NOMO-1 (cell line): ENCODE data around the gene KY.

Experiments
- DNase-seq, 2 experiments: peaks; one replicate each; lab custom pipeline; 2025; ENCODE audit not compliant: unreplicated experiment in 2 of 2; lab: John Stamatoyannopoulos, UW

Gene KY

DNA sequence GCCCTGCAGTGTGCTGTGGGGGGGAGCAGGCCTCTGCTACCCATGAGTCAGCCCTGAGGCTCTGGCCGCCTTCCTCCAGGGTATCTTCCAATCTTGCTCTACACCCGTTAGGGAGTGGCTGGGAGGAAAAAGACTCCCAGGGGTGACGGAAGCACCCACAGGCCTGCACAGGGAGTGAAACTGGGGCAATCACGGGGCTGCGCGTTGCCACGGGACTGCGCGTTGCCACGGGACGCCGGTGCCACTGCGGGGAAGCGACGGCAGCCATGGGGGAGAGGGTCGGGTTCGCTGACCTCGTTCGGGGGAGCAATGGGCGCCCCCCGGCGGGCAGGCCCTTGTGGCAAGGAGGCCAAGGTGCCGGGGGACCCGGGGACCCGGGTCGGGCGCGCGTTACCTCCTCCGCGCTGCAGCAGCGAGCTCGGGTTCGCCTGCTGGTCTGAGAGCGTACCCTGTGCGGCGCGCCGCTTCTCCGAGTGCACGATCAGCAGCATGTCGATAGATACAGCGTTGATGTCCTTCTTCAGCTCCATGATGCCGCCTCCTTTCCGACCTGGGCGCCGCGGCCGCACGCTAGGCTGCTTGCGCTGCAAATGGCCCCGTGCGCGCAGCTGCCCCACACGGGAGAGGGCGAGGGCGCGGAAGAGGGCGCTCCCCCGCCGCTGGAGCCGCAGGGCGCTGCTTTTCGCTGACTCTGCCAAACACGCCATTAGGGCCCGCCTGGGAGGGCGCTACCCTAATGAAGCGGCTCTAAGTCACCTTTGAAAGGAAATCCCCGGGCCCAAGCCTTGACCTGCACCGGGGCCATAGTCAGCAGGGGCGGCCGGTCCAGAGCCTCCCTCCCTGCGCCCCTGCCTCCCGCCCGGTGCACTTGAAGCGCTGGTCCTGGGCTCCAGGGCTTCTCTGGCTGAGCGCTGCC, at the start of gene KY:
Gene KY (minus strand): TSS at position 592 of the 916 bp plus-strand sequence. CDS start 62 bp downstream, at position 530.
- DNase-seq: no peak

- DNase-seq: no peak
Observed at GRCh38 chr3:134699721-134700120, 48.9 kb upstream of the KY start.

DNA sequence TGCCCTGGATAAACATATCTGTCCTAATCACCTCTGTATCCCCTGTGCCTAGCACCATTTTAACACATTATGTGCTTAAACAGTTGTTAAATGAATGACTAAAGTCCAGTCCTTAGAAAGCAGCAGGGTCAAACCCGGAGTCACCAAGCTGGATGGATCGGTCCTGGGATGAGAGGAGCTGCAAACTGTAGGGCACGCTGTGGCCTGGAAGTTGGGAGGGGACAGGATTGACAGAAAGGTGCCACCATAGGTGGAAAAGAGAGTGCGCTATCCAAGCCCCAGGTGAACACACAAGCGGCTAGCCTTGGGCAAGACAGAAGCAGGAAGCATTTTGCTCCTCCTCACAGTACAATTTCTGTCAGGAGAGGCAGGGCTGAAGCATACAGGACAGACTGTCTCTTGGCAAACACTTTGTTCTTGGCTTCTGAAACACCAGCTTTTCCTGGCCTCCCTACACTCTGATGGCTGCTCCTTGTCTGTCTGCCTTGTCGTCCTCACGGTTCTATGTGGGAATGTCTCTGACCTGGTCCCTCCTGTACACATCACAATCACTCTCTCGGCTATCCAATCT, 48.4 kb upstream of the KY start:
- no peak for DNase-seq

DNA sequence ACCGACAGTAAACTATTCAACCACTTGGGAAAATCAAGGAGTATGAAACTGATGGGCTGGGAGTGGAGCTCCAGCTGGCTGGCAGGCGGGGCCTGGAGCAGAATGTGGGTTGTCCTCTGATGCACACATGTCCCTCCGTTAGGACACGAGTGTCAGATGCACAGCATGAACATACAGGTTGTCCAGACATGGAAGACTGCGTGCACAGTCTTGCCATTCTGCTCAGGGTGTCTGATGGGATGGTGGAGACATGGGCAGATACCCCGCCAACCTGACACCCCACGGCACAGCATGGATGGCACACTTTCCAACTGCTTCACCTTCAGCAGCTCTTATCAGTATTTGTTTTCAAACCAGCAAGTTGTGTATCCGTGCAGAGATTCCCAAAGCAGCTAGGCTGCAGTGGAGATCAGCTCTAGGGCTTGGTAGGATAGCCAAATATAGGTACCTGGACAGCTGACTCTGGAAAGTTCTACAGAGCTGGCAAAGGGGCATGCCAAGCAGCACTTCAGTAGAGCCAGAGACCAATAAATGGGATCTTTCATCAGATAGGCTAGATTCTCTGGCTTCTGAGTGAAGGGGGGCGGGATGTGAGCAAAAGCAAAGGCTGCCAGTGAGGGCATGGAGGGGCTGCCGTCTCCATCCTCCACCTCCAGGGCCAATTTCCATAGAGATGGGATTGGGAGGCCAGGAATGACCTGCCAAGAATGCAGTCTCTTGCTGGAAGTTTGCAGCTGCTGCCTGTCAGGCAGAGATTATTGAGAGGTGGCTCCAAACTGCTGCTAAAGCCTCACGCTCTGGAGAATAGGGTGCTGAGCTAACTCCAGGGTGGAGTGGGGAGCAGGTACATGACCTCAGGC, 47.2 kb upstream of the KY start:
- DNase-seq: no peak

- DNase-seq: no peak
Observed at GRCh38 chr3:134696155-134696554, 45.3 kb upstream of the KY start.

DNA sequence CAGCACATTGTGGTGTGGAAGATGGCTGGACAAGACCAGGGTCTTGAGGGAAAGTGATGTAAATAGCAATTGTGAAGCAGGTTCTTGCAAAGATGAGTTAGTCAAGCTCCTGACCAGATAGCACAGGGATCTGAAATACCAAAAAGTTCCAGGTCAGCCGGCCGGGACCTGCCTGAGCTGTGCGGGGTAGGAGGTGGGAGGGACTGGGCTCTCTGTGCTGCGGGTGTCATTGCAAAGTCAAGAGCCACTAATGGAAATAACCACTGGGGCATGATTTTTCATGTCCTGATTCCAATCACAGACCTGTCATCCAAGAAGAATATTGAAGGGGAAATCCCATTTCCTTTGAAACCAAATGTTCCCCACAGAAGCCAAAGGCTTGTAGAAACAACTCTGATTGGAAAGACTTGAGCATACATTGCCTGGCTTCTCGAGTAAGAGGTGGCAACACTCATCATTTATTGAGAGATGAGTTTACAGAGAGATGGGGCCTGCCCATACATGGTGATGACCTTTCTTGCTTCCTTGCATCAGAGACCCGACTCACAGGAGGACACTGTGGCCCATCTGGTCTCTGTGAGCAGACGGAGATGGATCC, 44.2 kb upstream of the KY start:
- DNase-seq: no peak

DNA sequence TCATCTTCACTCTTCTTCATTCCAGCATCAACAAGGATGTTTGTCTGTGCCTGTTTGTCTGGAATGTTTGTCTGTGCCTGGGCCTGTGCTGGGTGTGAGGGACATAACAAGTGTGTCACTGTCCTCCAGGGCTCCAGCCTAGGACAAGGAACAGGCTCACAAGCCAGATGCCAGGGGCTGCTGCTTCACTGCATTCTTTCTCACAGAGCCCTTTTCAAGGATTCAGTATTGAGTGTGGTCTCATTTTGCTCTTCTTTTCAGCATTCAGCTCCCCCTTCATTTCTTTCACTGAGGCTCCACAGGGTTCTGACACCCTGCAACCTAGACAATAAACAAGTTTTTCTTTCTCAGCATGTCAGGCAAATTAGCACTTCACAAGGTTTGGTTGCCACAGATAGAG, 43.6 kb upstream of the KY start:
- no peak for DNase-seq

DNA sequence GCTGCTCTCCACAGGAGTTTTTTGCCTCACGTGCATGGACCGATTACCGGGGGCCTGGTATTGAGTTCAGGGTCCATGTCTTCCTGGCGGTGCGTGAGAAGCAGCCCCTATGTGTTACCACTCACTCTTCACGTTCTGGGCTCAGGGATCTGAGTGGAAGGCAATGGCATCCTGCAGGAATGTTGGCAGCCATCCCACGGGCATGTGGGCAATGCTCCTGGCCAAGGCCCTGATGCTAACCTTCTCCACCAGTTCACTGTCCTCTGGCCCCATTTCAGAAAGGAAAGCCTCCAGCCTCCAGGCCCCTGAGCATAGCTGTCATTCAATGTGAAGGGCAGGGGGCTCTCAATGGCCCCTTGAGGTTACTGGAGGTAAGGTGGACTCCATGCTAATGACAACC, 43.0 kb upstream of the KY start:
- no peak for DNase-seq

DNA sequence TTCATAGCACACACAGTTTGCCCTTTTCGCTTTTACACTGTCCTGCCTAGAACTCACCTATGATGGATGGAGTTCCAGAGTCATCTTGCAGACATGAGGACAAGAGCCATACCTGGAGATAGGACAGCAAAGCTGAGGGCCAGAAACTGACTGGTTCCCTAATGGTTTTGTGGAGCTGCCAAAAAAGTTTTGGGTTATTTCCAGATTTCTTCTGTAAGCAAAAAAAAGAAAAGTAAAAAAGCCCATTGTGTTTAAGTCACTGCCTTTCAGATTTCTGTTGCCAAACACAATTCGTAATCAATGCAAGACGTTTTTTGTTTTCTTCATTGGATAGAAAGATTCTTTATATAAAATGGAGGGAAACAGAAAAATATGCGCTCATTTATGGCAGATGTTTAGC, 42.4 kb upstream of the KY start:
- DNase-seq: no peak

DNA sequence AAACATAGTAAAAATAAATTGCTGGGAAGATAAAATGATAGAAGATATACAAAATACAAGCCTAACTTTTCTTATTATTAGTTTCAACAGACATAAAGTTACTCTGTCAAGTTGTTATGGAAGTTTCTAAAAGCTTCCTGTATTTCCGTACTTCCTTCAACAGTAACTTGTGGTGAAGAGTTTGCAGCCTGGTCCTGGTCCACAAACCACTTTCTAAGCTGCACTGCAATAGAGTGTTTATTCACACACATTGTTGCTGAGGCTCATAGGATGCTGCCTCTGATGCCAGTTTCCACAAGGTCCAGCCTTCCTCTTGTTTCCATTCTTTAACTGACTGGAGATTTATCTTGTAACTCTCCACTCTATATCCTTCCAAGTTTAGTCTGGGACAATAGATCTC, 39.4 kb upstream of the KY start:
- DNase-seq: peak in 1 of 2 experiments; percentile 4

DNA sequence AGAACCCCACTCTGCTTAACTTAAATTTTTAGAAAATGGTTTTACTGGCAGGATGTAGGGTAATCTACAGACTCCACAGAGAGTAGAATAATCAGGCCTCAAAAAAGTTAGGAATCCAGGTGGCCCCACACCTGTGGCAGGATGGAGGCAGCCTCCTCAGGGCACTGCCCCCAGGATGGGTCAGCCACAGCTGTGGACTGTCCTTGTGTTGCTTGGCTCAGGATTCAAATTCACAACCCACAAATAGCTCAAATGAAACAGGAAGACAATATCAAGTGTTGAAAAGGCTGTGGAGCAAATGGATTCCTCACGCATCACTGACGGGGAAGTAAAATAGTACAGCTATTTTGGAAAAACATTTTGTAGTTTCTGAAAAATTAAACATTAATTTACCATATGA, 36.8 kb upstream of the KY start:
- no peak for DNase-seq

GRCh38 chr3:134685929-134686802, 35.3 kb upstream of the KY start:
- no peak for DNase-seq

GRCh38 chr3:134682196-134682880, 31.5 kb upstream of the KY start:
- no peak for DNase-seq

- DNase-seq: no peak
Observed at GRCh38 chr3:134681522-134681900, 30.7 kb upstream of the KY start.

DNA sequence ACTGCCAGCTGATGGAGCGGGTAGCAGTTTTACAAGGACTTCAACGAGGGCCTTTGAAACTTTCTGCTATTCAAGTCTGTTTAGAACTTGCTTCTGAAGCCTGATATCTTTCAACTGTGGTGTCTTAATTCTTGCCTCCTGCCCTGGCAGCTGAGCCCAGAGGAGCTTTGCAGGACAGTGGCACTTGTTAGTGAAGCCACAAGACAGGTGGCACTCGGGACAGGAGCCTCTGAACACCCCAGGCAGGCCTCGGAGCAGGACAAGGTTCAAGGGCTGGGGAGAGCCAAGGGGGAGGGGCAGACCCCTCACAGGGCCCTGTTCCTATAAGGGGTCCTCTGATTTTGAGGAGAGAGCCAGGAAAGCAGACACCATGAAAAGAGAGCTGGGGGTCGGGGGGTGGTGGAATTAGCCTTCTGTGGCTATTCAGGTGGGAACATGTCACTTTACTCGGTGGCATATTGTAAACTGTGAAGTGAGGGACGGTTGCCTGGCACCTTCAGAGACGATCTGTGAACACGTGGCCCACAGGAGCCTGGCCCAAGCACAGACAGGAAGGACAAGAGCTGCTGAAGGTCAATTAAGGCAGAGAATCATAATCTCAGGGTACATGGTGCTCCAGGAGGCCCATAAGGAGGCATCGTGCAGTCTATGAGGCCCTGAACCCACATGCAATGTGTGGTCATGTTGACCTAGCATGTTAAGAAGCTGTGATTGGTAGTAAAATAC, 30.1 kb upstream of the KY start:
- no peak for DNase-seq

- no peak for DNase-seq
Observed at GRCh38 chr3:134677987-134678308, 27.1 kb upstream of the KY start.

DNA sequence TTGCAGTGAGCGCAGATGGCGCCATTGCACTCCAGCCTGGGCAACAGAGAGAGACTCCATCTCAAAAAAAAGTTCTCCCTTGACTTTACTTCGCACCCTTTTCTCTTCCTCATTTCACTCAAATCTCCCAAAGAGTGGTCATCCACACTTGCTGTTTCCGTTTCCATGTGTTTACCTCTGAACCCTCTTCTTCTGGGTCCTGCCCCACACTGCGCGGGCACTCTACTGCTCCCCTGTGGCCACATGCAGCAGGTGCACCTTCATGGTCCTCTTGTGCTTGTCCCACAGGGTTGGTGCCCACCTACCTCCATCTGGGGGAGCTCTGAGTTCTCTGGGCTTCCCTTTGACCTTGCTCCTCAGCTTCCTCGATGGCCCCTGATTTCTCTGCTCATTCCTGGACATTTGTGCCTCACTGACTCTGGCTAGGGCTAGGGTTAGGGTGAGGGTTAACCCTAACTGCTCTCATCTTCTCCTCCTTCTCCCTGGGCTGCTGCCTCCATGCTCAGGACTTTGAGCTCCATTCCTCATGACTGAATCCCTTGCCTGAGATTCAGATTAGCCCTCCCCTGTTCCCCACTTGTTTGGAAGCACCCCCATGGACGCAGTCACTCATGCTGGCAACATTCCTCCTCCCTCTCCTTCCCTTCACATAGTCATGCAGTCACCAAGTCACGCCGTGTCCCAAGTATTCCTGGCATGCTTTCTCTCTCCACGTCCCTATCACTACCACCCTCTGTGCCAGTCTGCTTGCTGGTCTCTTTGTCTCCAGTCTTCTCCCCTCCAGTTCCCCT, 26.6 kb upstream of the KY start:
- DNase-seq: peak in 1 of 2 experiments; percentile 17

GRCh38 chr3:134675726-134676256, 25.0 kb upstream of the KY start:
- DNase-seq: no peak
